IPS-NIHi7 (cell line): ENCODE results near the gene GRAMD1A.
A peak's percentile ranks its signal among the peaks of the same experiment; 100 is the strongest.

ENCODE experiments used
- DNase-seq: peaks from one replicate; pipeline ENCODE4 v3.0.0; 2012; ENCODE audit warnings: mixed read lengths; ENCODE audit errors: extremely low spot score

Gene GRAMD1A

GRCh38 chr19:35053667-35054293 is 53.7 kb downstream of the GRAMD1A start:
- no peak for DNase-seq

- no peak for DNase-seq
Observed at GRCh38 chr19:35054626-35055025, 54.5 kb downstream of the GRAMD1A start.

DNA sequence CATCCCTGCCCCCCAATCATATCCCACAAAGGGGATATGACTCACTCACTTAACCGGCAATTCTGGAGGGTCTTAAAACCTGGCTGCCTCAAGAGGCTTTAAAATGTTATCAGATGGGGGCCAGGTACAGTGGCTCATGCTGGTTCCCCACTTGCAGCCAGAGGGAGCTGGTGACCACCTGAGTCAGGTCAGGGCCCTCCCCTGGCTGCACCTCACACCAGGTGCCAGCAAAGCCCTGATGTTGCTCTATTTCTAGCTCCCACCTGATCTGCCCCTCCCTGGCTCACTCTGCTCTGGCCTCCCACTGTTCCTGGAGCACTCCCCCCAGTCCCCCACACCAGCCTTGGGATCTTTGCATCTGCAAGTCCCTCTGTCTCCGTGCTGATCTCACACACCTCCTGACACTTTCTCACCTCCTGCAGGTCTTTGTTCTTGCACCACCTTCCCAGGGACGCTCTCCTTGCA is 55.6 kb downstream of the GRAMD1A start:
- DNase-seq: peak; percentile 76

DNA sequence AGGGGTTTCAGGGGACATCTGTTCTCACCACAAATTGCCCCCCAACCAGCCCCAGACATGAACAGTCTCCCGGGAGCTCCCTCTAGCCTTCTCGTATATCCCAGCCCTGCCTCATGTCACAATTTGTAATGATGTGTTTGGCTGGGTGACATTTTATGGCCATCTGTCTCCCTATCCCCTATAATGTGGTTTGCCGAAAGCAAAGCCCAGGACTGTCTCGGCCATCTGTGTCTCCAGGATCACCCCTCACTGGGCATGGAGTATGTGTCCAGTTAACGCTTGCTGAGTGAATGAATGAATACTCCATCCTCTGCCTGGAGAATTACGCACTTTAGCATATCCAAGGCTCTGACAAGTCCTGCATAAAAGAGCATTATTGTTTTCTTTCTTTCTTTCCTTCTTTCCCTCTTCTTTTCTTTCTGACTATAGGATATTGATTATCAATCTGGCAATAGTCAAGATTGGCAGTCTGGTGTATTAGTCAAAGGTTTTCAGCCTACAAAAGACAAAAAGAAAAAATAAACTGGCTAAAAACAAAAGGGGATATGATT is 56.5 kb downstream of the GRAMD1A start:
- no peak for DNase-seq

DNA sequence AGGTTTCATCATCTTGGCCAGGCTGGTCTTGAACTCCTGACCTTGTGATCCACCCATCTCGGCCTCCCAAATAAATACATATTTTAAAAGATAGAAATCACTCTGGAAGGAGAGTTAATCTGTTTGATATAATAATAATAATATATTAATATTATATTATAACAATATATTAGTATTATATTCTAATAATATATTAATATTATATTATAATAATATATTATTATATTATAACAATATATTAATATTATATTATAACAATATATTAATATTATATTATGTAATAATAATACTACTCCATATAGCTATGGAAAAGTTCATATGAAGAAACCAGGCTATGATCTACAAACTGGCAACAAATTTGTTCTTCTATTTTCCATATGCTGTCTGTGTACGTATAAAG is 58.2 kb downstream of the GRAMD1A start:
- no peak for DNase-seq

DNA sequence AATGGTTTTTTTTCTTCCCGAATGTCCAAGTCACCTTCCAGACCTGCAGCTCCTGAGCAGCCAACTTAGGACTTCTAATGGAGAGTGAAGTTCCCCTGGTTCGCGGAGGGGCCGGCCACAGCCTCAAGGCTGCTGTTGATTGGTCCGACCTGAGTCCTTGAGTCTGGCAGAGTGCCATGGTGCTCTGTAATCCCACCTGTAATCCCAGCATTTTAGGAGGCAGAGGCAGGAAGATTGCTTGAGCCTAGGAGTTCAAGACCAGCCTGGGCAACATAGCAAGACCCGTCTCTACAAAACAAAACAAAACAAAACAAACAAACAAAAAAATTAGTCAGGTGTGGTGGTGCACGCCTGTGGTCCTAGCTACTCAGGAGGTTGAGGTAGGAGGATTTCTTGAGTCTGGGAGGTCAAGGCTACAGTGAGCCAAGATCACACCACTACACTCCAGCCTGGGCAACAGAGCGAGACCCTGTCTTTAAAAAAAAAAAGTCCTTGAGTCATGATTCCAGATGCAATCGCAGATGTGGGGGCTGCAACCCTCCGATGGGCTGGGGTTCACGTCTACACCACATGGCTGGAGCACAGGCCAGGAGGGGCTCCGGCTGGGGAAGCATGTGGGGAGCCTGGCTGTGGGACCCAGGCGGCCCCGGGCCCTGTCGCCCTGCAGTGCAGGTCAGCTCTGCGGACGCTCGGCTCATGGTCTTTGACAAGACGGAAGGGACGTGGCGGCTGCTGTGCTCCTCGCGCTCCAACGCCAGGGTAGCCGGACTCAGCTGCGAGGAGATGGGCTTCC is 59.1 kb downstream of the GRAMD1A start:
- no peak for DNase-seq

- no peak for DNase-seq
Observed at GRCh38 chr19:35059799-35060091, 59.6 kb downstream of the GRAMD1A start.

GRCh38 chr19:35060160-35060855 is 60.2 kb downstream of the GRAMD1A start:
- no peak for DNase-seq

GRCh38 chr19:35061583-35062373 is 61.7 kb downstream of the GRAMD1A start:
- no peak for DNase-seq

DNA sequence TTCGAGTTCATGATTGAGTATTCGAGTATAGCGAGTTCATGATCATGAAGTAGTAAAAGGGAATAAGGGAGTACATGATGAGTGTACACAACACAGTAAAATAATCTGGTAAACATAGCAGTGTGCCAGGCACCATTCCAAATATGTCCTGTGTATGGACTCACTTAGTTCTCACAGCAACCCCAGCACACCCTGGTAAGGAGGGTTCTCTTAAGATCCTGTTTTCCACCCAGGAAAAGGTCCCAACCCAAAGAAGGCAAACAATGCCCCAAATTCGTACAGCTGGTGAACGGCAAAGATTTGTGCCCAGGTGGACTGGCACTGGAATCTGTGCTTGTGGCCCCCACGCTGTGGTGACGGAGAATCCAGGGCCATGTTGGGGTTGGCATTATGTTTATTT is 62.8 kb downstream of the GRAMD1A start:
- DNase-seq: no peak

DNA sequence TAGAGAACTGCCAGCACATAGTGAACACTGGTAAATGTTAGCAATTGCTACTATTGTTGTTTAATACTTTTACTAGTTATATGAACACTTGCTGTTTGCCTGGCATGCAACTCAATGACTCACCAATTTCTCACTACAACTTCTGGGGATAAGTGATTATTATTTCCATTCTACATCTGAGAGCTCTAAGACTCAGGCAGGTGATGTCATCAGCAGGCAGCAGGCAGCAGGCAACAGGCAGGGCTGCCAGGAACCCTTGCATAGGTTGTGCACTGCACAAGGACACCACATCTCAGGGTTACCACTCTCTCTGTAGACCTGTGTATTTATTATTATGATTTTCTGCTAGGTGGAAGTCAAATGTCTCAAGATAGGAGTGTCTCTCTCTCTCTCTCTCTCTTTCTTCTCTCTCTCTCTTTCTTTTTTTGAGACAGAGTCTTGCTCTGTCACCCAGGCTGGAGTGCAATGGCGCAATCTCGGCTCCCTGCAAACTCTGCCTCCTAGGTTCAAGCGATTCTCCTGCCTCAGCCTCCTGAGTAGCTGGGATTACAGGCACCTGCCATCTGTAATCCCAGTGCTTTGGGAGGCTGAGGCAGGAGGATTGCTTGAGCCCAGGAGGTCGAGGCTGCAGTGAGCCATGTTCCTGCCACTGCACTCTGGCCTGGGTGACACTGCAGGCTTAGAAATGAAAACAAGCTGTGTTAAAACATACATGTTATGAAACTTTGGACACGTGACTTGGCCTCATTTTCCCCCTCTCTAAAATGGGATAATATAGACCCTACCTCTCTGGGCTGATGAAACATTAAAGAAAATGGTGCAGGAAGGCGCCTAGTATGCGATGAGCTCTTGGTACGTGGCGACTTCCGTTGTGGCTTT is 64.1 kb downstream of the GRAMD1A start:
- no peak for DNase-seq

DNA sequence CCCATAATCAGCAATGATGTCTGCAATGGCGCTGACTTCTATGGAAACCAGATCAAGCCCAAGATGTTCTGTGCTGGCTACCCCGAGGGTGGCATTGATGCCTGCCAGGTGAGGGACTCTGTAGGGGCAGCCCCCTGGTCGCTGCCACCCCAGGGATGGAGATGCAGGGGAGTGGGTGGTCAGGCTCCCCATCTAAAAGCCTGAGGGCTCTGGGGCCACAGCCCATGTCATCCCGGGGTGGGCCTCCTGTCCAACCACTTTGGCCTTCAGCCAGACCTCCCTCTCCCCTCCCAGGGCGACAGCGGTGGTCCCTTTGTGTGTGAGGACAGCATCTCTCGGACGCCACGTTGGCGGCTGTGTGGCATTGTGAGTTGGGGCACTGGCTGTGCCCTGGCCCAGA is 65.5 kb downstream of the GRAMD1A start:
- DNase-seq: no peak

GRCh38 chr19:35066121-35066520 is 66.0 kb downstream of the GRAMD1A start:
- DNase-seq: no peak

DNA sequence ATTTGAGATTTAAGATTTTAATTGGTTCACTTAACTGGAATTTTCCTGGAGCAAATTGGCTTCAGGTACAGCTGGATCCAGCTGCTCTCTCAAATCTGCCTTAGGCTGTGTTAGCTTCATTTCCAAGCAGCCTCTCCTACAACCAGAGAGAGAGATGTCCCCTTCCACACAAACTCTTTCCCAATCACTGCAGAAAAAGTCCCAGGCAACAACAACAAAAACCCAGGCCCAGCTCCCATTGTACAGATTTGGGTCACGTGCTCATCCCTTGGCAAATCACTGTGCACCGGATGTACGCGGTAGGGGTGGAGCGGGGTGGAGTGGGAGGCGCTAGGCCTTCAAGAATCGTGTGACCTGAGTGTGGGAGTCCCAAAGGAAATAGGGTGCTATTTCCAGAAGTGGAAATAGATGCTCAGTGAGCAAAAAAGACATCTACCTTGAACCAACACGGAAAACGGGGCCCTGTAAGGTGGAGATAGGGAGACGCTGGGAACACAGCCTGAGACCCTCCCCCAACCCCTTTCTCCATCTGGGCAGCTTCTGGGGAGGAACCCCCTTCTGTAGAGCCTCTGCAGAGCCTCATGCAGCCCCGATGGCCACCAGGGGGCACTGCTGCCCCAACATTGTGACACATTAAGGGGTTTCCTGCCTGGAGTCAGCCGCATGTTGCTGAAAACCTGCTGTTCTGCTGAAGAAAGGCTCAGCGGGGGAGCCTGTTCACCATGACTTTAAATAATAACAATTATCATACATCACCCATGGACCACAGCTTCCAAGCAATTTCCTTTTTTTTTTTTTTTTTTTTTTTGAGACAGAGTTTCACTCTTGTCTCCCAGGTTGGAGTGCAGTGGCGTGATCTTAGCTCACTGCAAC is 66.8 kb downstream of the GRAMD1A start:
- peak; percentile 91 for DNase-seq

GRCh38 chr19:35068941-35069634 is 69.0 kb downstream of the GRAMD1A start:
- no peak for DNase-seq

- DNase-seq: no peak
Observed at GRCh38 chr19:35069696-35070095, 69.6 kb downstream of the GRAMD1A start.

- DNase-seq: no peak
Observed at GRCh38 chr19:35070471-35070870, 70.3 kb downstream of the GRAMD1A start.

- no peak for DNase-seq
Observed at GRCh38 chr19:35073516-35073915, 73.4 kb downstream of the GRAMD1A start.

- DNase-seq: no peak
Observed at GRCh38 chr19:35073941-35074340, 73.8 kb downstream of the GRAMD1A start.
